Nephron (organoid): Measurements from ENCODE around the gene LPCAT1.
"Not testable (repeated sequence)": the region's sequence is repeated elsewhere in the genome, so short reads cannot be mapped to it uniquely, and the experiment has no call there.

Experiments
- H3K27ac Mint-ChIP-seq, 3 experiments: 2 replicates each; pipeline ENCODE4 v1.8.0; 2020; ENCODE audit warnings: mixed read lengths in 3 of 3, mild to moderate bottlenecking in 2 of 3, moderate library complexity in 1 of 3
- H3K27me3 Mint-ChIP-seq: 2 replicates; pipeline ENCODE4 v1.8.0; 2021; ENCODE audit warnings: low read depth, mild to moderate bottlenecking, moderate library complexity, mixed read lengths
- H3K36me3 Mint-ChIP-seq: 2 replicates; pipeline ENCODE4 v1.8.0; 2020; ENCODE audit warnings: low read depth, mixed read lengths
- H3K4me1 Mint-ChIP-seq: 2 replicates; pipeline ENCODE4 v1.8.0; 2020; ENCODE audit warnings: mixed read lengths
- H3K4me3 Mint-ChIP-seq, 3 experiments: 2 replicates each; pipeline ENCODE4 v1.8.0; 2020; ENCODE audit warnings: mild to moderate bottlenecking in 3 of 3, mixed read lengths in 3 of 3, moderate library complexity in 2 of 3
- H3K9me3 Mint-ChIP-seq: 2 replicates; pipeline ENCODE4 v1.8.0; 2020; ENCODE audit warnings: mixed read lengths
- TF ChIP-seq, protein P1 (sequence below), 3 experiments: fragments of 200-600 bp; sonication (generic); IDR thresholded peaks; one replicate each; pipeline ENCODE4 v1.5.0; 2021; ENCODE audit warnings: antibody characterized with exemption in 3 of 3; ENCODE audit not compliant: unreplicated experiment in 3 of 3

The LPCAT1 gene

DNA sequence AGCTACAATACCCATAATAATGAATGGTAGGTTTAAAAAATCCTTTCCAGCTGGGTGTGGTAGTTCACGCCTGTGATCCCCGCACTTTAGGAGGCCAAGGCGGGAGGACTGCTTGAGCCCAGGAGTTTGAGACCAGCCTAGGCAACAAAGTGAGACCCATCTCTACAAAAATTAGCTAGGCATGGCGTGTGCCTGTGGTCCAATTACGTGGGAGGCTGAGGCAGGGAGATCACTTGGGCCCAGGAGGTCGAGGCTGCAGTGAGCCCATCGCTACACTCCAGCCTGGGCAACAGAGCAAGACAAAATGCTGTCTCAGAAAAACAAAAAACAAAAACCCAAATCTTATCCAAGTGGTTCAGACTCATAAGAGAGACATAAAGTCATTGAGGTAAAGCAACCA, 44.7 kb downstream of the LPCAT1 start:
- Mint-ChIP-seq H3K27me3 (no peaks in the 10 kb centered on the region), H3K36me3 (peaks cover 9% of the 10 kb centered on the region), H3K4me1 (no peaks in the 10 kb centered on the region), H3K27ac (no peak overlapping the region), H3K9me3 (no peaks in the 10 kb centered on the region), H3K4me3 (no peak overlapping the region)
- TF ChIP-seq, protein P1, sequence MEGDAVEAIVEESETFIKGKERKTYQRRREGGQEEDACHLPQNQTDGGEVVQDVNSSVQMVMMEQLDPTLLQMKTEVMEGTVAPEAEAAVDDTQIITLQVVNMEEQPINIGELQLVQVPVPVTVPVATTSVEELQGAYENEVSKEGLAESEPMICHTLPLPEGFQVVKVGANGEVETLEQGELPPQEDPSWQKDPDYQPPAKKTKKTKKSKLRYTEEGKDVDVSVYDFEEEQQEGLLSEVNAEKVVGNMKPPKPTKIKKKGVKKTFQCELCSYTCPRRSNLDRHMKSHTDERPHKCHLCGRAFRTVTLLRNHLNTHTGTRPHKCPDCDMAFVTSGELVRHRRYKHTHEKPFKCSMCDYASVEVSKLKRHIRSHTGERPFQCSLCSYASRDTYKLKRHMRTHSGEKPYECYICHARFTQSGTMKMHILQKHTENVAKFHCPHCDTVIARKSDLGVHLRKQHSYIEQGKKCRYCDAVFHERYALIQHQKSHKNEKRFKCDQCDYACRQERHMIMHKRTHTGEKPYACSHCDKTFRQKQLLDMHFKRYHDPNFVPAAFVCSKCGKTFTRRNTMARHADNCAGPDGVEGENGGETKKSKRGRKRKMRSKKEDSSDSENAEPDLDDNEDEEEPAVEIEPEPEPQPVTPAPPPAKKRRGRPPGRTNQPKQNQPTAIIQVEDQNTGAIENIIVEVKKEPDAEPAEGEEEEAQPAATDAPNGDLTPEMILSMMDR (IDR thresholded peaks at IDR 0.05; ENCODE audit: unreplicated experiment in 3 of 3) = no peak

- Mint-ChIP-seq H3K4me3 (no peak overlapping the region), H3K36me3 (peaks cover 15% of the 10 kb centered on the region), H3K9me3 (no peaks in the 10 kb centered on the region), H3K27ac (no peak overlapping the region), H3K4me1 (no peaks in the 10 kb centered on the region), H3K27me3 (no peaks in the 10 kb centered on the region)
- TF ChIP-seq, protein P1 (IDR thresholded peaks at IDR 0.05; ENCODE audit: unreplicated experiment in 3 of 3) = no peak
Measured at GRCh38 chr5:1478271-1479035, 45.3 kb downstream of the LPCAT1 start.

- Mint-ChIP-seq H3K4me1 (no peaks in the 10 kb centered on the region), H3K9me3 (no peaks in the 10 kb centered on the region), H3K4me3 (no peak overlapping the region), H3K27ac (no peak overlapping the region), H3K36me3 (peaks cover 16% of the 10 kb centered on the region), H3K27me3 (no peaks in the 10 kb centered on the region)
- TF ChIP-seq, protein P1 (IDR thresholded peaks at IDR 0.05; ENCODE audit: unreplicated experiment in 3 of 3) = no peak
Measured at GRCh38 chr5:1477341-1477740, 46.4 kb downstream of the LPCAT1 start.

- Mint-ChIP-seq H3K36me3 (peaks cover 16% of the 10 kb centered on the region), H3K27ac (no peak overlapping the region), H3K27me3 (no peaks in the 10 kb centered on the region), H3K4me3 (no peak overlapping the region), H3K9me3 (no peaks in the 10 kb centered on the region), H3K4me1 (no peaks in the 10 kb centered on the region)
- TF ChIP-seq, protein P1 (IDR thresholded peaks at IDR 0.05; ENCODE audit: unreplicated experiment in 3 of 3) = no peak
Measured at GRCh38 chr5:1476967-1477310, 46.8 kb downstream of the LPCAT1 start.

DNA sequence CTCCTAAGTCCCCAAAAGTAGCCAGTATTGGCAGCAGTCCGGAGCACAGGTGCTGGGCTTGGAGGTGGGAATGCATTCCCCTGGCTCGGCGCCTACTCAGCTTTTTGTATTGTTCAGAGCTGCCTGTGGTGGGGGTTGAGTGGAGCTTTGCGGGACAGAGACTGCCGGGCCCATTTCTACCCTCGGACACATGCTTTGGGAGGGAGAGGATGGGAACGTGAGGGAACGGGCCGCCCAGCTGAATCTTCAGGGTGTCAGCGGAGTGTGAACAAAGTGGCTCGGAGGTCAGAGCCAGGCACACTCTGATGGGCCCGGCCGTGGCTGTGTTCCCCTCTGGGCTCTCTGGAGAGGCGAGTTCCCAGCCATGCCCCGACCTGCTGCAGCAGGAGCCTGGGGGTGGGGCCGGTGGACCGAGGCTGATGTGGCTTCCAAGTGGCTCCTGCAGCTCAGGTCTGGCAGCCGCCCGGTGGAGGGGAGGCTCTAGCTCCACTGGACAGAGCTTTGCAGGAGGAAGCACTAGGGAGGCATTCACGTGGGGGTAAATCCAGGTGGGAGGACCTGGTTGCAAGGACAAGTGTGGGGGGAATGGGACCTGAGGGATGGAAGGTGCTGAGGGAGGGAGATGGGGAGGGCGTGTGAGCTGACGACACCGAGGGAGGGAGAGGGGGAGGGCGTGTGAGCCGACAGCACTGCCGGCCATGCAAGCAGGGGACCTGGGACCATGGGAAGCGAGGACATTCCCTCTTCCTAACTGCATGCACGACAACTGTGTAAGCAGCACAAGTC, 47.4 kb downstream of the LPCAT1 start:
- H3K9me3 Mint-ChIP-seq = no peaks in the 10 kb centered on the region
- H3K36me3 Mint-ChIP-seq = peaks cover 21% of the 10 kb centered on the region
- no peak overlapping the region for H3K4me3 Mint-ChIP-seq
- no peaks in the 10 kb centered on the region for H3K27me3 Mint-ChIP-seq
- TF ChIP-seq, protein P1 (IDR thresholded peaks at IDR 0.05; ENCODE audit: unreplicated experiment in 3 of 3) = no peak
- no peaks in the 10 kb centered on the region for H3K4me1 Mint-ChIP-seq
- H3K27ac Mint-ChIP-seq = no peak overlapping the region

DNA sequence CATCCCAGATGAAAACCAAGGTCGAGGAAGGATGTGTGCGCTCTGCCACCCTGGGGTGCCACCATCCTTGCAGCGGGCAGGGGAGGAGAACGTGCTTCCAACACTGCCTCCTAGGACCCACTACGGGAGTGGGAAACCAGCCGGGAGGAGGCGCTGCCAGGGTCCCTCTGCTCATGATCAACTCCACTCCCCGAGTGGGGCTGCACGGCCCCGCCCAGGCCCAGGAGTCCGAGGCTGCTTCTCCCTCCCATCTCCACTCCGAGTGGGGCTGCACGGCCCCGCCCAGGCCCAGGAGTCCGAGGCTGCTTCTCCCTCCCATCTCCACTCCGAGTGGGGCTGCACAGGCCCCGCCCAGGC, 48.2 kb downstream of the LPCAT1 start:
- not testable (repeated sequence) for H3K4me1 Mint-ChIP-seq, H3K4me3 Mint-ChIP-seq, H3K27ac Mint-ChIP-seq

More for the DNA sequence above, 48.2 kb downstream of the LPCAT1 start:
- H3K27me3 Mint-ChIP-seq, H3K9me3 Mint-ChIP-seq: not testable (repeated sequence)
- peaks cover 23% of the 10 kb centered on the region for H3K36me3 Mint-ChIP-seq
